SU-DHL-6 (cell line): ENCODE results near the gene CD151.

Source experiments
- EZH2phosphoT487 ChIP-seq: fragments of 200-600 bp; sonication (generic), shearing (Covaris generic); conservative IDR thresholded peaks from 2 replicates; pipeline ENCODE4 v1.6.1; 2018; ENCODE audit warnings: mild to moderate bottlenecking, antibody characterized with exemption, low read length, moderate library complexity, mixed read lengths
- TF ChIP-seq, protein P1 (sequence below): fragments of 200-600 bp; sonication (generic); IDR thresholded peaks from one replicate; pipeline ENCODE4 v1.5.1; 2017; ENCODE audit warnings: antibody characterized with exemption, mild to moderate bottlenecking, low read length, moderate library complexity; ENCODE audit not compliant: insufficient read depth, poor library complexity, severe bottlenecking

DNA sequence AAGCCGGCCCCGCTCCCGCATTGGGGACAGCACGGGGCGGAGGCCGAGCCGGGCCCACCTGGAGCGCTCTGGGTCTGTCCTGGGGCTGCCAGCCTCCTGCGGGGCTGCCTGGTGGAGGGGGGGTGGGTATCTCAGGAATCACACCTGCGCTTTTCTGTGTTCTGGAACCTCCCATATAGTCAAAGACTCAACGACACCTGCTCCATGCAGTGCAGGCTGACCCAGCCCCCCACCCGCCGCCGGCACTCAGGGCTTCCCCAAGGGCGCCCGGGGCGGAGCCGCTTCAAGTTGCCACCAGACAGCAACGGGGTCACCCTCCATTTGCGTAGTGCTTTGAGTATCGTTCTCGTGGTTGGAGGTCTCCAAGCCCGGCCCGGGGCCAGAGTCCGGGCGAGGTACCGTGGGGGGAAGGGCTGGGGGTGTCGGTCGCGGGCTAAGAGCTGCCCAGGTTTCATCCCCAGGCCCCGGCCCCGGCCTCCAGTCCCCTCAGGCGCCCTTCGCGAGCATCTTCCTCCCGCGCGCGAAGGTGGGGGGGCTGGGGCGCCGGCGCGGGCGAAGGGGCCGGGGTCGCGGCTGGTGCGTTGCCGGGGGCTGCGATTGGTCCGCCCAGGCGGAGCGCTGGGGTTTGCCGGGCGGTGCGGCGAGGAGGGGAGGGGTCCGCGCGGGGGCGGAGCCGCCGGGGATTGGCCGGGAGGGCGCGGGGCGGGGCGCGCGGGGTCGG lies 16.5 kb downstream of the CD151 start:
- TF ChIP-seq, protein P1, sequence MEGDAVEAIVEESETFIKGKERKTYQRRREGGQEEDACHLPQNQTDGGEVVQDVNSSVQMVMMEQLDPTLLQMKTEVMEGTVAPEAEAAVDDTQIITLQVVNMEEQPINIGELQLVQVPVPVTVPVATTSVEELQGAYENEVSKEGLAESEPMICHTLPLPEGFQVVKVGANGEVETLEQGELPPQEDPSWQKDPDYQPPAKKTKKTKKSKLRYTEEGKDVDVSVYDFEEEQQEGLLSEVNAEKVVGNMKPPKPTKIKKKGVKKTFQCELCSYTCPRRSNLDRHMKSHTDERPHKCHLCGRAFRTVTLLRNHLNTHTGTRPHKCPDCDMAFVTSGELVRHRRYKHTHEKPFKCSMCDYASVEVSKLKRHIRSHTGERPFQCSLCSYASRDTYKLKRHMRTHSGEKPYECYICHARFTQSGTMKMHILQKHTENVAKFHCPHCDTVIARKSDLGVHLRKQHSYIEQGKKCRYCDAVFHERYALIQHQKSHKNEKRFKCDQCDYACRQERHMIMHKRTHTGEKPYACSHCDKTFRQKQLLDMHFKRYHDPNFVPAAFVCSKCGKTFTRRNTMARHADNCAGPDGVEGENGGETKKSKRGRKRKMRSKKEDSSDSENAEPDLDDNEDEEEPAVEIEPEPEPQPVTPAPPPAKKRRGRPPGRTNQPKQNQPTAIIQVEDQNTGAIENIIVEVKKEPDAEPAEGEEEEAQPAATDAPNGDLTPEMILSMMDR = no peak
- TF ChIP-seq EZH2phosphoT487 = 0 out of 2 replicates have a peak, but pooled peaks have one; percentile 66
